HG03342 (cell line): Measurements from ENCODE around the gene ITM2A.

ENCODE experiments used
- ATAC-seq: cut with Tn5 transposase; IDR thresholded peaks from one replicate; pipeline ENCODE4 v1.9.1; 2021; ENCODE audit warnings: mild to moderate bottlenecking, moderate library complexity; ENCODE audit not compliant: unreplicated experiment

The ITM2A gene

DNA sequence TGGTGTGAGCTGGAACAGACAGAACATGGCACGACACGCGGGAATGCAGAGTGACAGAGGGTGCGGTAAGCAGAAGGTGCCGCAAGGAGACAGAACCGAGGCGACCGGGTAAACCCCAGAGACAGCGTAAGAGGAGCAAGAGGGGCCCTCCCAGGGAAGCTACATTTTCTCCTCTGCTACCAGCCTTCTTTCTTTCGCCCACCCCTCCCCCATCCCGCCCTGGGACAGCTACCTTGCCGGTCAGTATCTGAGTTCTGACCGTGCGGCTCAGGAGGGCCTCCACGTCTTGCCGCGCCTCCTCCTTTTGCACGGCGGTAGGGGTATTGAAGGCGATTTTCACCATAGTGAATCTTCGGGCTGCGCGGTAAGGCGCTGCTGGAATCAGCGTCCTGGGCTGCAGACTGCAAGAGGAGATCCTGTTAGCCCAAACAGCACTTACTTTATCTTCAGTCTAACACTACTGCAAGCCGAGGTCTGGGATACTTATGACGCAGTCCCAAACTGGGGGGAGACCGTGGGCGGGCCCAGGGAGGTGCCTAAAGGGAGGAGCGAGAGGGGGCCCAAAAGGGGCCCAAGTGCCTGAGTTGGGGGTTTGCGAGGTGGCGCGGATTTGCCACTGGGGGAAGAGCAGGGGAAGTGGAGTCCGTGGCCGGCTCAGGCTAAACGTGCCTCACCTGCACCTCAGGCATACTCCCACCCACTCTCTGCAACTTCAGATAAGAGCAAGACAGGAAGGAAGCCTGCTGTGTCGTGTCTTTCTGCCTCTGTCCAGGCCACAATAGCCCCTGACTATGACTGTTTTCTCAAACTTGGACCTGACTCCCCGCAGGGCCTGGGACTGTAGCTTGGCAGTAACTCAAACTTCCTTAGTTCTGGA lies at the start of gene ITM2A:
TSS of gene ITM2A (minus strand) at position 462 of the 877 bp plus-strand sequence. CDS start at position 343, 119 bp downstream.
- peak; percentile 74 for ATAC-seq

DNA sequence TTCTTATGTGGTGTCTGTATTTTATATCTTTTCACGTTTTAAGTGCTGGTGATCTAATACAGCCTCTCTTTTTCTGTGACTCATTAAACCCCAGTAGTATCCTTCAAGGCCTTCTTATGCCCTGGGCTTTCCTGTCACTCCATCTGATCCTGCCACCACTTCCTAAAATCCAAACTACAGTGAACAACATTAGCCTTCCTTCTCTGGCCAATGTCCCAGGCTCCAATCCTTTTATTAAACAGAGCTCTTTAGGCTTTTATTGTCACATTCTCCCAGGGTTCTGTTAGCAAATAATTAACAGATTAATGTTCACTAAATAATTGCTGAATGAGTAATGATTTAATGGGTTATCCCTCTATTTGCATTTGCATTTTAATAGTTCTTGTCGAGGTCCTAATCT lies 47.9 kb upstream of the ITM2A start:
- ATAC-seq = no peak

DNA sequence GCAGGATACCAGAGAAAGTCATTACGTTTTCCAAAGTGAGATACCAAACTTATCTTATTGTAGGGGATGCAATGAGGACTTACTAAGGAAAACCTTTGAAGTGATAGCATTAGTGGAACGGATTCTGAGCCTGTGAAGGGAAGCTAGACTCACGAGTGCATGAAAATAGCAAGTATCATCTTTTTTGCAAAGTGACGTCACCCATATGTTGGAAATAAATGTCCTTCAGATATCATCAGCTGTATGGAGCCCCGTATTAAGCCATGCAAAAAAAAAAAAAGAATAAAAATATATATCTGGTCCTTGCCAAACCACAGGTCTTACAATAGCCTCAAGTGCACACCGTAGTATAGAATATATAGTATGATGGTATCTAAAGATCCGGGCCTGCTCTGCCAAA lies 46.8 kb upstream of the ITM2A start:
- no peak for ATAC-seq

DNA sequence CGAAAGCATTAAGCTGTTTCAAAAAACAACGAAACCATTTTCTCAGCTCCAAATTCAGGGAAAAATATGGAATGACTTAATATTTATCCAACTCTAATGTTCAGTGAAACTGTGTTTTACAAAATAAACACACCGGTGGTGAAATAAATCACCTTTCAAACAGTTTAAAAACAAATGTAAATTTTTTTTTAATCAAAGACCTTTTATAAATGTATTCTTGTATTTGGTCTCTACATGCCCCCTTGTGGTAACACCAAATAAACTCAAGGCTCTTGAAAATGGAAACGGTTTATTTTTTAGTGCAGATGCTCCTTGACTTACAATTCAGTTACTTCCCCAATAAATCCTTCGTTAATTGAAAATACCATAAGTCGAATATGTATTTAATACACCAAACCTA lies 45.8 kb upstream of the ITM2A start:
- no peak for ATAC-seq

DNA sequence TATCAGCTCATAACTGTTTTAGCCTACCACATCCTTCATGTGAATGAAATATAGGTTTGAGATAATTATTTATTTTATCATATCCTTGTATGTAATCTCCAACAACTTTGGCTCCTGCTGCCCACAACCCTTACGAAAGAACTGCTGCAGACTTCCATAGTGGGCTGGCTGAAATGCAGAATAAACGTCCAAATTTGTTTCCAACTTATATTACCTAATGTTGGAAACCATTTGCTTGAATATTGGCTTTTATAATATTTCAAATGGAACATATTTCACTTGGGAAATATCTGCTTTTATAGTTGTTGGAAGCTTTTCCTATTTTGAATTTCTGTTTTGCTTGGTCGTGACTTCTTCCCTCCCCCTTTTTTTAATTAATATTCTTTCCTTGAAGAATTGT lies 45.0 kb upstream of the ITM2A start:
- ATAC-seq = no peak

DNA sequence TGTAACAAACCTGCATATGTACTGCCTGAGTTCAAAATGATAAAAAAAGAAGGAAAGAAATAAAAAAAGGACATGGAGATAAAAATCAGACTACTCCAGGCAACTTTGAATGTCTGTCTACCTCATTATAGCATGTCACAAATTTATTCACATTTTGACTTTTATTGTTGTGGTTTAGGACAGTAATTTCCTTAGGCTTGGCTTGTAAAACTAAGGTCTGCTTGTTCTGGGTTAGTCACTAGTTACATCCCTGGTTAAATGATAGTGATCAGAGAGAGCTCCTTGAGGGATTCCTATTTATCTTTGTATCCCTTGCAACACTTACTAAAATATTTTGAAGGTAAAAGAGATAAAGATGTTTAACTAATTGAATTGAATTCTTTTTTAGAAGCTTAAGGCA lies 42.5 kb upstream of the ITM2A start:
- ATAC-seq = no peak

DNA sequence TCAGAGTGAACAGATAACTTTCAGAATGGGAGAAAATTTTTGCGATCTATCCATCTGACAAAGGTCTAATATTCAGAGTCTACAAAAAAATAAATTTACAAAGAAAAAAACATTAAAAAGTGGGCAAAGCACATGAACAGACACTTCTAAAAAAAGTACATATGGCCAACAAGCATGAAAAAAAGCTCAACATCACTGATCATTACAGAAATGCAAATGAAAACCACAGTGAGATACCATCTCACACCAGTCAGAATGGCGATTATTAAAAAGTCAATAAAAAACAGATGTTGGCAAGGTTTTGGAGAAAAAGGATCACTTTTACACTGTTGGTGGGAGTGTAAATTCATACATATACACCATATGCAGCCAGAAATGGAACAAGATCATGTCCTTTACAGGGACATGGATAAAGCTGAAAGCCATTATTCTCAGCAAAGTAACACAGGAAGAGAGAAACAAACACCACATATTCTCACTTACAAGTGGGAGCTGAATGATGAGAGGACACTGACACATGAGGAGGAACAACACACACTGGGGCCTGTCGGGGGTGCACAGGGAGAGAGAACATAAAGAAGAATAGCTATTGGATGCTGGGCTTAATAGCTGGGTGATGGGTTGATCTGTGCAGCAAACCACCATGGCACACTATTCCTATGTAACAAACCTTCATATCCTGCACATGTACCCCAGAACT lies 41.6 kb upstream of the ITM2A start:
- no peak for ATAC-seq

DNA sequence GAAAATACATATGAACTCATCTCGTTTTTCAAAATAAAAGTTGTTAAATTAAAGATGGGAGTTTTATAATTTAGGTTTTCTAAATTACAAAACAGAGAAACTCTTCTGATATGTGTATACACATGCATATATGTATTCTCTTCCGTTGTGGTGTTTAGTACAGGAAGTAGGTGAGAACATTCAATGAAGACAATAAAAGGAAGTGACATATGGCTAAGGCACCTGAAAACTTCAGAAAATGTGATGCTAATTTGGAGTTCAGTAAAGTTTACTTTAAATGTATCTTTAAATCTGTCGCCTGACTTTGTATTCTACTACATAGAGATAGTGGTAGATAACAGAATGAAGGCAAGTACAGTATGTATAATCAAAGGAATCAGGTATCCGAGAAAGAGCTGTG lies 33.5 kb upstream of the ITM2A start:
- ATAC-seq = no peak

DNA sequence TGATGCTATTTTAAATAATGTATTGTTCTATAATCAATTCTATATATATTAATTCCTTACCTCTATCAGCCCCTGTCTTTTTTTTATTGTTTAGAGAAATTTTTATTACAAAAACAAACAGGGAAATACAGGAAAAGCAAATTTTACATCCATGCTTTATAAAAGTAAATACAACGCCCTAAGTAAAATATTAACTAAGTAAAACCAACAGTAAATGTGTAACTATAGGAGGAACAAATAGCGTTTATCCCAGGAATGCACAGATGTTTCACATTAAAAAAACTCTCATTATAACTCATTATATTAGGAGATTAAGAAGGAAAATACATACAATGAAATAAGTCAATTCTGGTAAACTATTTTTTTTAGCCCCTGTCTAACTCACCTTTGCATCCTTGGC lies 8.2 kb upstream of the ITM2A start:
- no peak for ATAC-seq

DNA sequence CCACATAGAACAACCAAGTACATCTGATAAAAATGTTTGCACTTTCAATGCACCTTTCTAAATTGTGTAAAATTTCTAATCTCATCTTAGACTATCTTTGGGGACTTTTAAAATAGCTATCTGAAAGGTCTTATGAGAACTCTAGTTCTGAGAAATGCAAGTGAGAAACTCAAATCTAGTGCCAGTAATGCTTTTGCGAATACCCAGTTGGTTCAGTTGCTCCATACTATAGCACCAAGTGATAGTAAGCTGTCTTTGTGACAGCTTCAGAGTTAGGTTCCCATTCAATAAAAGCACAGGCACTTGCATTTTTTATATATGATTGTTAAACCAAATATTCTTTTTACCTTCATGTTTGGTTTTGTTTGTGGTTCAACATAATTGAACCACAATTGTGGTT lies 4.5 kb upstream of the ITM2A start:
- ATAC-seq = no peak

DNA sequence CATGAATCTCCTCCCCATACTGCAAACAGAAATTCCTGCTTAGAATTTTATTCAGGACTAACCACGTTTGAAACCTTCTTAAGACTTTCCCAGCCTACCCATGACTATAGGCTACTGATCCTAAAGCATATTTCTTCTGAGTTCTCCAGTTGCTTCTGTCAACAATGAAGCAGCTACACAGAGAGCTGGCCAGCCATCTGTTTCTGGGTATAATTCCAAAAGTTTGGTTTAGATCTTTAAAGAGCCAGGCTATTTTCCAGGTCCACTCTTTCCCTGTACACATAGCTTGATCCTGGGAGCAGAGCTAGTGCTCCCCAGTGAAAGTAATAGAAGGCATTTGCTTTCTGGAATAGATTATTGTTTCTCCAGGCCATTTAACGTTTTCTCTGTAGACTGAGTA lies 4.0 kb upstream of the ITM2A start:
- no peak for ATAC-seq

DNA sequence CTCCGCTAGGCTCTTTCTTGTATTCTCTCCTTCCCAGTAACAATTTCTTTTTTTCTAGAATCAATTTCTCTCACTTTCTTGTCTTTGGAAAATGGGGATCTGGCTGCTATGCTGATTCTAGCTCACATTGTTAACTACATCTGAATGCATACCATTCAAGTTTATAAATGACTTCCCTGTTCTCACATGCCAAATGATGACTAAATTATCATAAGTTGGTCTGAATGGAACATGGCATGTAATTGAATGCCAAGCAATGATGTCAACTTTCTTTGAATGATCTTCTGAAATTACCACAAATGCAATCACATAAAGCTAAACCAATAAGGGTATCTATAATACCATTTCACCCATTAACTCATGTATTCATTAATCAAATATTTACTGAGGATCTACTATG lies 2.7 kb upstream of the ITM2A start:
- no peak for ATAC-seq

DNA sequence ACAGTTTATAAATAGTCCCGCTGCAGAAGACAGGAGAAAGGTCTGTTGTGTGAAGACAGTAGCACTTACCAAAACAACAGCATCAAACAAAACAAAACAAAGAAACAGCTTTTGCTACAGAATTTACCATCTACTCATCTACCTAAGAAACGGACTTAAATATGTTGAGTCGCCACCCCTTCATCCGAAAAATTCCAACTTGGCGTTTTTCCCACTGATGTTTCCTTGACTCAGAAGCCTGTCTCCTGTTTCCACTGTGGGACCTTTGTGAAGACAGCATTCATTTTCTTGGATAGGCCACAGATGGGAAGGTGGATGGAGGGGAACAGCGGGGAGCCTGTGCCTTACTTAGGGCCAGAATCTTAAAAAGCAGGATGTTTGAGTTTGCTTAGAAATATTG lies 1.3 kb upstream of the ITM2A start:
- ATAC-seq = no peak

DNA sequence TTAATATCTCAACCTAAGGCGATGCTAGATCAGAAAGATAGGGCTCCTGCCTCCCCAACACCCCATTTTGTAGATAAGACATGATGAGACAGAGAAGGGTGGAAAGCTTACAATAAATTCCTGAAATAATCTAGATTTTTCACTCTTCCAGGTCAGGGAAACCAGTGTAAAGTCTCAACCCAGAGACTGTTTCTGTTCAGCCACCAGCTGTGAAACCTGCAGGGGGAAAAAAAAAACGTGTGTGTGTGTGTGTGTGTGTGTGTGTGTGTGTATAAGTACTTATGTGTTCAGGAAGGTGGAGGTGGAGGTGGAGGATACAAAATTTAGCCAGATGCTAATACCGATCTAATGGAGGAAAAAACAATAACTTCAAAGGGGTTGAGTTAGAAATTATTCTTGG lies 773 bp upstream of the ITM2A start:
- ATAC-seq = no peak

DNA sequence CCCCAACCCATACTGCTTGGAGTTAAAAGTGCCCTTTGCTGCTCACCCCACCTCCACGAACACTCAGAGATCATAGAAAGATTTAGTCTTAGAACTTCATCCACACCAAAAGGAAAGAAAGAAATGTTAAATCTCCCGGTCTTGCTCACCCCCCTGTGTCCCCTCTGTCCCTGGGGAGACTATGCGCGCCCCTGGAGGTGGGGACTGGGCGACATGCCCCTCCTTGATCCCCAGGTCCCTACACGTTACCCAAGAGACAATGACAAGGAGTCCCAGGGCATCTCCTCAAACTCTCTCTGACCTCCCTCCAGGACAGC lies 620 bp downstream of the ITM2A start:
- ATAC-seq = no peak

DNA sequence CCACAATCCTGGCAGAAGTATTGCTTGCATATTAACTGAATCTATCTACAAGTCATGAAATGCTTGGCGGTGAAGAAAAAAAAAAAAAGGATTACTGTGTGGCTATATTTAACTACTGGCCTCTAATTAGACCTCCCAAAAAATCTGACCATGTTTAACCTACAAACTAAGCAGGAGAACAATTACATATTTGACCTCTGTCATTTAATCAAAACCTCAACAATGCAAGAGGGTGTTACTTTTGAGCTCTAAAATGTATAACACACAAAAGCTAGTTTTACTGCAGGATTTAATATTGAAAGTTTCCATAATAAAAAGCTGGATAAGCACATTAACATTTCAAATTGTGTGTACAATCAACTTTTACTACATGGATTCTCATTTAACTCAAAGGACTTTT lies 1.5 kb downstream of the ITM2A start:
- ATAC-seq = no peak

DNA sequence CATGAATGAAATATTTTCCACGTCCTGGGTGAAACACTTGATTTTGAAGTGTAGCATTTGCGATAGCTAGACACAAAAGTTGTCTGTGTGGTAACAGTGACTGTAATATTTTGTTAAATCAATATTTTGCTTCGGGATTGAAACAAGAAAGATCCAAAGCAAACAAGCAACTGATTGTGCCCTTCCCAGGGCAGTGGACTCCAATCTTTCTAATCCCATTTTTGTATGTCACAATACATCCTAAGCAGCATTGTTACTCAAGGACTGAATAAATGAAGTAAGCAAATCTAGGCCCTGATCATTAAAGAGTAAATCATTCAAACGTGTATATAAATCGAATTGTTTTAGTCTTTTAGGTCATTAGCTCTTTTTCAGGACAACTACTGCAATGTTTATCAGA lies 2.8 kb downstream of the ITM2A start:
- ATAC-seq = no peak

DNA sequence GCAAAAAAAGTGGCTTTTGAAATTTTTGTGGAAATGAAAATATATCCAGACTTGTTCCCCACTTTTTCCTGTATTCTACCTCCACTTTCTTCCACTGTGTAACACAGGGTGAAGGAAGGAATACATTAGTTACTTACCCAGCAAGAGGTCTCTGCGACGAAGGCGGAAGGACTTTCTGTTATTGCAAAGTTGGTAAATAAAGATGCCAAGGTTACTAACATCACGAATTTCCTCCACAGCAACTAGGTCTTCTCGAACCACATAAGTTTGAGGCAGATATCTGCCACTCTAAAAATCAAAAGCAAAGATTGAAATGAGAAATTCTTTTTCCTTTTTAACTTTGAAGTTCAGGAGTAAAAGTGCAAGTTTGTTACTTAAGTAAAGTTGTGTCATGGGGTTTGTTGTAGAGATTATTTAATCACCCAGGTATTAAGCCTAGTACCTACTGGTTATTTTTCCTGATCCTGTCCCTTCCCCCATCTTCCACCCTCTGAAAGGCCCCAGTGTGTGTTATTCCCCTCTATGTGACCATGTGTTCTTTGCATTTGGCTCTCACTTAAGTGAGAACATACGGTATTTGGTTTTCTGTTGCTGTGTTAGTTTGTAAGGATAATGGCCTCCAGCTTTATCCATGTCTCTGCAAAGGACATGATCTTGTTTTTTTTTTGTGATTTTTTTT lies 5.8 kb downstream of the ITM2A start:
- no peak for ATAC-seq

DNA sequence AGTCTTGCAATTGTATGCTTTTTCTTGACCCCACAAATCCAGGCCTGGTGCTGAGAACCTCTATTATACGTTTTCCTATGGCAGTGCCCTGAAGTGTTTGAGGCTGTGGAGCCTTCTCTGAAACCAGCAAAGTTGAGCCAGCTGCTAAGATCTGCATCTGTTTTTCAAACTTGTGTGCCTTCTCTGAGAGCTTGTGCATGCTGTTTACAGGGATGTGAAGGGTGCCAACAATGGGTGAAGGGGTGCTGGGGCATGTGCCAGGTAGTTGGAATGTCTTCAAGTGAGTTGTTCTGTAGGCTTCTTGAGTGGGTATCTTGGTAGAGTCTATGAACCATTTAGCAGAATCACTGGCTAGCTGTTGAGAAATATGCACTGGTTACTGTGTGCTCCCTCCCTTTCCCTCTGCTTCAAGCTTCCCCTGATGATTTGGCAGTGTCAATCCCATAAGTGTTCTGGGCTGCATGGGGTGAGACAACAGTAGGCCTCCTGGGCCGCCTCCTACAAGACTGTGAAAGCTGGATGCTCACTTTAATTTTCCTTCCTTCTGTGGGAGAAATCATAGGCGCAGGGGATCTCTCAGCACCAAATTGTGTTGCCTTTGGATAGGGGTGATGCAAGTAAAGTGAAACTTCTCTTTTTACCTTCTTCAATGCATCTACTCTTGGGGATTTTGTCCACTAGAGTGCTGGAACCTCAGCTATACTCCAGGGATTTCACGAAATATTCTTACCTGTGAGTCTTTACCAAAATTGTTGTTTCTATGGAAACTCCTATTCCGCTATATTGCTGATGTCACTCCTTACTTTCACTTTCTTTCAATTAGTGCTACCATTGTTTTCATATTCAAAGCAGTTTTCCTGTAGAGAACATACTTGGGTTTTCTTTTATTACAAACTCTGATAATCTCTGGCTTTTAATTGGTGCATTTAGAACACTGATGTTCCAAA lies 30.0 kb downstream of the ITM2A start:
- ATAC-seq = peak; percentile 57

DNA sequence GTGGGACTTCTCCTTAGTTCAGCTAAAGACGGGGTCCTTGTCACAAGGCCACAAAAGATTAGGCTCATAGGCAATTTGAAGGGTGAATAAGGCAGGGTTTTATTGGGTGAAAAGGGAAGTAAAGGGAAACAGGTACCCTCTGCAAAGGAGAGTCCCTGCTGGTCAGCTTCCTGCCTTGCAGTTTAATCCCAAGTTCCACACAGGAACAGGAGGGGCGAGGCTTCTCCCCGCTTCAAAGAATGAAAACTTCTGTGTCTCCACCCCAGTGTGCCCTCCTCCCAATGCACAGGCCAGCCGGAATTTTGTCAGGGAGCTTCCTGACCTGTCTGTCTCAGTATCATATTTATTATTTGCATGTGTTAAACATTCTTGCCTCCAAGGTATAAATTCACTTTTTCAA lies 37.1 kb downstream of the ITM2A start:
- ATAC-seq = no peak
